IPS DF 4.7 (cell line): Measurements from ENCODE around the gene ROR2.

ENCODE experiments used
- DNase-seq: peaks from one replicate; pipeline ENCODE4 v3.0.0-alpha.2; 2013; ENCODE audit warnings: low spot score; ENCODE audit errors: extremely low read depth

The ROR2 gene

DNA sequence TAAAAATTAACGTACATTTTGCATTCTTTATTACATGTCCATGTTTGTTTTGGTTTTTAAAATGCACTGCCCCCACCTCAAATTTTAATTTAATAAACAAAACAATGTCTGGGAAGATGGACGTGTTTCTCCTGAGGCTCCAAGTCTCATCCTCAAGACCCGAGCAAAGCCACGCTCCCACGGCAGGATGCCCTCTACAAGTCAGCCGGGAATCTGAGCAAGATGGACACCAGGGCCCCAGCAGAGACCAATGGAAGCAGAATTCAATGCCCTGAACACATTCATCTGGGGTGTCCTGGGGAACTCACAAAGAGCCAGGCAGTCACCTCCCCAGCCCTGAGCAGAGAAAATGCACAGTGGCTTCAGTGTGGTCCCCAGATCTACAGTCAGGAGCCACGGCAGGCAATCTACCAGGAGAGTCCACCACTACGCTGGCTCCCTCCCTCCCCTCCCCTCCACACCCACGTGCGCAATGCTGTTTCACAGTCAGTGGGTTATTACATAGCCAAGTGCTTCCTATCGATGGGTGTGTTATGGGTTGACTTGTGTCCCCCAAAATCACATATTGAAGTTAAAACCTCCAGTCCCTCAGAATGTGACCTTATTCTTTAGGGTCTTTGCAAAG lies 129.8 kb downstream of the ROR2 start:
- DNase-seq = no peak

DNA sequence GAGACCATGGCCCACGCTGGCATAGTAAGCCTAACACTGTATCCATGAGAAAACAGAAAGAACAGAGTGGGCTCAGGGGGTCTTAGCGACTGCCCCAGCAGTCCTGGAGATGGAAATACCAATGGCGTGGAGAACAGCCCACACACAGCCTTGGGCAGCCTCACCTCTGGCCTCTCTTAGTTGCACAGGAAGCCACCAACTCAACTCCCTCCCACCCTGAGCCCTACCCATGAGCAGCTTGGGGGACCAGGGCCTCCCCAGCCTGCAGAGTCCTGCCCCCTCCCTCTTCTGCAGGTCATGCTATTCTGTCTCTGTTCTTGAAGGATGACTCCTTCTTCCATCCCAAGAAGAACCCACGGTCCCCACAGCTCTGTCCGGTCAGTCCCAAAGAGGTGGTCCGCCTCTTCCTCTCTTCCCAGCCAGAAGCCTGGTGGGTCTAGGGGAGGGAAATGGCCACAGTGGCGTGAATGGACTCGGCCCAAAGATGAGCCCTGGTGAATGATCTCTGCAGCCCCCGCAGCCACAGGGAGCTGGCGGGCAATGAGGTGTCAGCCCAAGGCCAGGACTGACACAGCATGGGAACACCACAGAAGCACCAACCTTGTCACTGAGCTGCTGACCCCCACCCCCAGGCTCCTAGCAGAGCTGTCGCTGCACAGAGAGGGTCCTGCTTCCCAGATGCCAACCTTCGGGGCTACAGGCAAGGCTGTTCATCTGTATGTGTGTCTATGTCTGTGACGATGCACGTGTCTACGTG lies 131.2 kb downstream of the ROR2 start:
- no peak for DNase-seq

DNA sequence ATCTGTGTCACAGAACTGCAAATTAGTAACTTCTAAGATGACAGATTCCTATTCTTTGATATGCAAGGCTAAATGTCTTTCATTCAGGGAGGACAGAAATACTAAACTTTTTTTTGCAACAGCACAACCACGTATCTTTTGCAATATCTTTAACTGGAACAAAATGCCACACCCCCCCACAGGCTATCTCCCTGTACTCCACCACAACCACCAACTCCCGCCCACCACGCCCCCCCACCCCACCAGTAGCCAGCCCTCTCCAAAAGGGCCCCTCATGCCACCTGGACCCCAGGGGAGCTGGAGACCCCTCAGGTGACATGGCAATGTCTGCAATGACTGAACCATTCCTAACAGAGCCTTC lies 131.8 kb downstream of the ROR2 start:
- DNase-seq = no peak

DNA sequence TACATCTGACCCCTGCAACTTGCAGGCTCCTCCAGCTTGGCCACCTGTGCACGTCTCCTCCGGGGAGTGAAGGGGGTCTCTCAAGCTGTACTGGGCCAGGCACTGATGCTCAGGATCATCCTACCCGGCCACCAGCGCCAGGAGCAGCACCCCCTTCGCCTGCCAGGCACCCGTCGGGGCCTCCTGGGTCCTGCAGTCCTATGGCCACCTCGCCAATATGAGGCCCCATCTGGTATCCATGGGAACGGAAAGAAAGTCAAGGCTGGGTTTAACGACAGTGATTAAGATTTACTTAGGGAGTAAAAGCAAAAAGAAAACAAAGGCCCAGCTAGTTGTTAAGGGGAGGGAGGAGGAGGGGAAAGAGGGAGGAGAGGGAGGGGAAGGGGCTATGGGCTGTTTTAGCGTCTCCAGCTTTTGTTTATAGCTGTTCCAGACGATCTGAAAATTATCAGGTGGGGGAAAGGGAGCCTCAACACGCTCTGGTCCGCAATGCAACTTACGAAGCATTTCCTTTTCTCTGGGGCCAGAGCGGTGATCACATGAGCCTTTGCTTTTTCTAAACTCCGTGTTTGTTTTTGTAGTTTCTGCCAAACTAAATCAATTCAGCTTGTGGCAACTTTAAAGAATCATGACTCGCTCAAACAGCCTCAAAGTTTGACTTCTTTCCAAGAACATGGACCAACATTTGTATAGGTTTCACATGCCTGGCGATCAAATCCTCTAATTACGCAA lies 132.4 kb downstream of the ROR2 start:
- DNase-seq = peak; percentile 16

DNA sequence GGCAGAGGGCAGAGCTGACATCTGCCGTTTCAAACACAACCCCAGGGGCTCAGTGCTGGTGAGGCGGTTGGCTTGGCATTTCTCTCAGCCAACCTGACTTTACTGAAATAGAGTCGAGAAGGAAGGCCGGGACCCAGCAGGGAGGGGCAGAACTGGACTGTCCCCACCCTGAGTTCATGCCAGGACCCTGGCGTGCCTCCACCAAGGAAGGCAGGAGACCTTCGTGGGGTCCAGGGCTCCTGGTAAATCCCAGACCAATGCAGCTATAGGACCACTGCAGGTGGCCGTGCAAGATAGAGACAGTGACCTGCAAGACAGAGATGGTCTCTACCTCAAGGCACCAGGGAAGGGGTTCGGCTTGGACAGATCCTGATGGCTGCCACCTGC lies 132.9 kb downstream of the ROR2 start:
- DNase-seq = no peak

DNA sequence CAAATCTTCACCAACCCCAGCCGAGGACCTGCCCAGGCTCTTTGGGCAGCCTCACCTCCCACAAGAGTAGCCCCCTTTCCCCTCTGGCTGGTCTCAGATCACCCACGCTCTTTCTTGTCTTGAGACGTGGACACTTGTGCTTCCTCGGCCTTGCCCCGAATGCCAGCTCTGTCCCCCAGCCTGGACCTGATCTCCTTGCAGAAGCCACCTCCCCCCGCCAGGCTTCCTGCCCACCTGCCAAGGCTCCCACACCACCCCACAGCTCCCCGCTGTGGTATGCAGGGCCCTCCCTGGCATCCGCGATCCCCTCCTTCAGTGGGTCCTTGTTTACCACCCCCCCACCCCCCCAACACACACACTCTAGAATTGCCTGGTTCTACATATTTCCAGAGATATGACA lies 133.7 kb downstream of the ROR2 start:
- DNase-seq = no peak

DNA sequence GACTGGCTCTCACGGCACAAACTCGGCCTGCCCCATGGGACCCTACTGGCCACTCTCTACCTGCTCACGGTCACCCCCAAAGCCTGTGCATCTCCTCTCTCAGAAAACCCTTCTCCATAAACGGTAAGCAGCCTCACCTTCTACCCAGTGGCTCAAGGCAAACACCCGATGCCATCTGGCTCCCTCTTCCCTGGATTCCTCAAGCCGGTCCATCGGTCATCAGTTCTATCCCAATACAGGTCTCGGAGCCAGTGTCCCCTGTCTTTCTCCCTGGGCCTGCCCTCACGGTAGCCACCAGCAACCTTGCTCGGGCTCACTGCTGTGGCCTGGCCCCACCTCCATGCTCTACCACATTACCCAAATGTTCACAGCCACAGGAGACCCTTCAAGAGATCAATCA lies 134.1 kb downstream of the ROR2 start:
- no peak for DNase-seq

DNA sequence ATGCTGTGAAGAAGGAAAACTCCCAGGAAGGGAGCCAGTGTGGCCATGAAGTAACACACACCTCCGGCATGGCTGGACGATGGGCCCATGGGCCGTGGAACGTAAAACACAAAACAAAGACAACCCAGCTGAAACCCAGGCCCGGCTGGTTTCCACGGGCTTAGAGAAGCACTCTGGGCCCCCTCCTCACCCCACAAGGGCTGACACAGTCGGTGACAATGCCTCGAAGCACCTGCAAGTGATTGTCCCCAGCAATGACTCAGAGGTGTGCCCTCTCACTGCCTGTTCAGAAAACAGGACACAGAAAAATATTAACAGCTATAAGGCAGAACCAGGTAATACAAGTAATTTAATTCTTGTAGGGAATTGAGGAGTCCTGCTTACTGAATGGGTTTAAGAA lies 135.3 kb downstream of the ROR2 start:
- no peak for DNase-seq

DNA sequence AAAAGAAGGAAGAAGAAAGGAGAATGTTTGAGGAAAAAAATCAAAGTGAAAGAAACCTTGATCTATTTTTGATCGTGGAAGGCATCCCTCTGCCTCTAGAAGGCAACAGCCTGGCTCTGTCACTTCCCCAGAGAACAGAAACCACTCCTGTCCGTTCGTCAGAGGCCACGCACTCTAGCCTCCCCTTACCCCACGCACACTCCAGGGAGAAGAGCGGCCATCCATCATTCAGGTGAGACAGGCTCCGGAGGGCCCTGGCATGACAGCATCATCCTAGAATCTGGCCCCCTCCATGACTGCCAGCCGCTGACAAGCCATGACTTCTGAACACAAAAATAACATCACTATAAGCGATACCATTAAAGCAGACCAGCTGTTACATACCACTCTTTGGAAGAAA lies 135.8 kb downstream of the ROR2 start:
- DNase-seq = no peak

DNA sequence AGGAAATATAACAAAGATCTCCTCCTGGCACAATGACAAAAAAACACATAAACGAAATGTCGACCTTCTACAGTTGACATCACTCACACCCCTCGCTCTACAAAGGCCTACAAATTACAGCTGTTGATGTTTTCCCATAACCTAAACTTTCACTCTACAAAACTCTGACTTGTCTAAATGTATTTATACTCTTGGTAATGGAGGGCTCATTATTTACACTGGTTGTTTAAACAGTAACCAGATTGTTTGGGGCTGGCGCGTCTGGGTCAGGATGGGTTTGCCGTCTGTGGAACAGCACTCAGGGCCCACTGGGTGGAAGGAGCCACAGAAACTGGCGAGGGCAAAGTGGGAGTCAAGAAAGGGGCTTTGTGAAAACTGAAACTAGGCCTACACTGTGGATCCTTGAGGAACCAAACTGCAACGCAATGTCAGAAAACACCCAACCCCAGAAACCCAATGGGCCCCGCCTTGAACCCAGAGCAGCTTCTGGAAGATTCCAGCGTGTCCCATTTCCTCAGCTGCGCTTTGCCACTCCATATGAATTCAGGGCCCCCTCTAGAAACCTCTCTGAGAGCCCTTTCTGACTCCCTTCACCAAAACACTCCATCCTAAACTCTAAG lies 136.7 kb downstream of the ROR2 start:
- no peak for DNase-seq

DNA sequence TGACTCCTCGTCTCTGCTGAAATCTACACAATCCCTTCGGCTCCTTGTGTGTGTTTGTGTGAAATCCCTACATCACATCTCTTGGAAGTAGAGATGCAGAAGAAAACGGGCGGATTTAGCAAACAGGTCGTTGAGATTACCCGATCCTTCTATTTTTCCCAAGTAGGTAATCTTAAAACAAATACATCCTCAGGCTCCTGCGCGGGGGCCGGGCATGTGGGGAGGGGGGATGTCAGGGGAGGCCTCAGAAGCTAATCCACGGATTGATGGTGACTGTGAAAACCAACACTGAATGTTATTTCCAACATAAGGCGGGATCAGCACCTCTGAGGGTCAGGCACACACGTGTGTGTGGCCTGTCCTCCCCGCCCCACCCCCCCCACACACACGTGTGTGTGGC lies 137.8 kb downstream of the ROR2 start:
- no peak for DNase-seq

DNA sequence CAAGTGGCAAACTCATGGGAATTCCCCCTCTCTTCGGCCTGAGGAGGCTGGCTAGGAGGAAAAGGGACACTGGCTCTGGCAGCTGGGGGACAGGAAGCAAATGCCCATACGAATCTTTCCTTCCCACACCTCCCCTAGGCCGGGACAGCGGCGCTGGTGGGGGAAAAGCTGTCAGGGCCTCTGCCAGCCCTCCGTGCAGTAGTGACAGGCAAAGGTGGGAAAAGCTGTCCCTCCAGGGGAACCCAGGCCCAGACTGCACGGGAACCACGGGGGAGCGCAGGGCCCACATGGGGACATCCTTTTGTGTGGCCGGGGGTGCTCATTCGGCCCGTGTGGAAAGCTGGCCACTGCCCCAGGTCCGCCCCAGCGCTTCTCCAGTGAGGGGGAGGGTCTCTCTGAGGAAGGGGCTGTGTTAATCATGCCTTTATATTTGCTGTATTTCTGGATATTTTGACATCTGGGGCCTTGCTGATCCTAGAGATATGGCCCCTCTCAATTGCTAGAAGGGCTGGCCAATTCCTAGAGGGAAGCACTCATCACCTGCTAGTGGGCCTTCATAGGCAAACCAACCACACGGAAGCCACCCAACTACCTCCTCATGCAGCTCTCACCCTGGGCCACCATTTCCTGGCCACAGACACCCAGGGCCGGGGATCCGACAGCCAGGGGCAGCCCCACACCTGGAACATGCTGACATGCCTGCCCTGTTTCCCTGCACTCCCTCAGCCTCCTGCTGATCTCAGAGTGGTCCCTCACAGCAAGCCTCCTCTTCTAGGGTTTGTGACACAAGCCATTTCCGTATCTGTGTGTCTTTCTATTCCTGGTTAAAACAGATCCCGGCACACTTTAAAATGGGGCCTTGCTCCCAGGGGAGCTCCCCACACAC lies 138.8 kb downstream of the ROR2 start:
- no peak for DNase-seq

DNA sequence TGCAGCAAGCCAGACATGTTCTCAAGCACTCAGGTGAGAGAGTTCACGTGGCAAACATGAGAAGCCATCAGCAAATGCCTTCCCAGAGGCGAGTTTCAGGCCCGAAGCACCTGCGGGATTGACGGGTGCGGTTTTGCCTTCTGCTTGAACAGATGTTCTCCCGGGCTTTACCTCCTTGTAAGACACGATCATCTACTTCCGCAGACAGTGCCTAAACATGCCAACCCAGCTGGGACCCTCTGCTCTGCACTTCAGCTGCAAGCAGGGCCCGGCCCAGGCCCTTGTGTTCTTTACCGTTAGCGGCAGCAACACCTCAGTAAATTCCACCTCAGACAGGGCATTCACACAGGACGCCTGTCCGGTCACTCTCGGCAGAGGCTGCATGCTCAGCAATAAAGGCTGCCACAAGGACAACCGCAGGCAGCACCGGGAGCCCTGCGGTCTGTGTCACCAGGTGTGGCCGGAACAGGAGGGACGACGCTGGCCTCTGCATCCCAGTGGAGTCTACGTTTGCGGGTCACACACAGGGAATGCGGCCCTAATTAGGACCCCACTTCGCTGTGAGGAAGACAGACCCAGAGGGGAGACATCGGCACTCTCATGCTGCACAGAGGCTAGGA lies 139.6 kb downstream of the ROR2 start:
- DNase-seq = no peak

DNA sequence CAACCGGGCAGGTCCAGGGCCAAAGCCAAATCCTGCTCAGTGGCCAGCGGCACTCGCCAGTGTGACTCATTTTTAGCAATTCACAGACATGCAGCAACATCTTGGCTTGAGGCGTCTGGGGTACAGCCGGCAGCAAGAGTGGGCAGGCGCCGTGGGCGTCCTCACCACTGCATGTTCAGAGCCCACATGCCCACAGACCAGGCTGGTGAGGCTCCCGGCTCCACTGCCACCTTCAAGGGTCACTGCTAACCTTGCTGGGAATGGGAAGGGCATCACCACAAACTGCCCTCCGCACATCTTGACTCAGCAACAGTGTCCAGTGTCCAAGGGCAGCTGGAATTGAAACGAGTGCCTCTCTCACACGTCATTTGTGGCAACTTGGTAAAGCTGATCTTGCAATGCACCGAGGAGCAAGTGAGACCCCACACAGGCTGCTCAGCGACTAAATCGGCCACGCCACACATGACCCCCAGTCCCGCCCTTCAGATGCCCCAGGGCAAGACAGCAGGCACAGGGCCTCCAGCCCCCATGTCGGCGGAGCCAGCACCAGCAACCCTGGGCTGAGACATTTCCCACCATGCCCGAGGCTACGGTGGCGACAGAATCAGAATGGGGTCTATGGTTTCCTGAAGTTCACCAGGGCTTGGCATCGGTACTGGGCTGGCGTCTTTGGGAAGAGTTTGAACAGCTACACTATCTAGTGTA lies 140.3 kb downstream of the ROR2 start:
- no peak for DNase-seq

DNA sequence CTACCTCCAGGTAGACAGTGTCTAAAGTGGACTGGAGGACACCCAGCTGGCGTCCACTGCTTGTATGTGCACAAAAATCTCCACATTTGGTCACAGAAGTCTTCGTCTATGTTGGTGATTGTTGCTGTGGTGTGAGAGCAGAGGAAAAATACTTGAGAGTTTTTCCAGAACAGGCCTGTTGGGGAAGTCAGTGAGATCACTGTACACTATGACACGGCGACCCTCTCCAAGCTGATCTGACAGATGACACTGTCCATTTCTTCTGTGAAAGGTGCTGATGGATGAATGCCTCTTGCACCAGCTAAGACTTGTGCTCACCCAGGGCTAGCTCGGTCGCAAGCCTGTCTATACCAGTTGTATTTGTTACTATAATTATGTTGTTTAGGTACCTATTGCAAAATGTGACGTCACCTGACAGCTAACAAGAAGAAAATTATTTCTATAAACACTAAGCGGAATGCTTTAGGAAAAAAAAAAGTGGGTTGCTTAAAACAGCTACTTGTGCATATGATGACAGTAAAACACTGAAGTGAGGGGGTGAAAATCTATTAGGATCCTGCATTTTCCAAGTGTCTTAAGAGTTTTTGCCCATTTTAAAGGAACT lies 142.3 kb downstream of the ROR2 start:
- DNase-seq = no peak

DNA sequence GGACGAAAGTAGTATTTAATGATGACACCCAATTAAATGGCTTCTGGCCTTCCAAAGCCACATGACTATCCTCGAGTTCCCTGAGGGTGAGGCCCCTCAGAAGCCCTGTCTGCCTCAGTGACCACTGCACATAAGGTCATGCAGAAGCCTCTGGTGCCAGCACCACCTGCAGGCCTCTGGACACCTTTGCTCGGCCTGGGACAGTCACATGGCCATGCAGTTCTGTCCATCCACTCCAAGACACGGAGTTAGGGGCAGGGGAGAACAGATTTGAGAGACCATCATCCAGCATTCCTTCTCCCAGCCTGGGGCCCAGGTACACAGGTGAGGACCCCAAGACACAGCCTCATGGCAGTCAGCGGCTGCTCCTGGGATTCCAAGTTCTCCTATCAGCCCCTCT lies 145.0 kb downstream of the ROR2 start:
- no peak for DNase-seq

DNA sequence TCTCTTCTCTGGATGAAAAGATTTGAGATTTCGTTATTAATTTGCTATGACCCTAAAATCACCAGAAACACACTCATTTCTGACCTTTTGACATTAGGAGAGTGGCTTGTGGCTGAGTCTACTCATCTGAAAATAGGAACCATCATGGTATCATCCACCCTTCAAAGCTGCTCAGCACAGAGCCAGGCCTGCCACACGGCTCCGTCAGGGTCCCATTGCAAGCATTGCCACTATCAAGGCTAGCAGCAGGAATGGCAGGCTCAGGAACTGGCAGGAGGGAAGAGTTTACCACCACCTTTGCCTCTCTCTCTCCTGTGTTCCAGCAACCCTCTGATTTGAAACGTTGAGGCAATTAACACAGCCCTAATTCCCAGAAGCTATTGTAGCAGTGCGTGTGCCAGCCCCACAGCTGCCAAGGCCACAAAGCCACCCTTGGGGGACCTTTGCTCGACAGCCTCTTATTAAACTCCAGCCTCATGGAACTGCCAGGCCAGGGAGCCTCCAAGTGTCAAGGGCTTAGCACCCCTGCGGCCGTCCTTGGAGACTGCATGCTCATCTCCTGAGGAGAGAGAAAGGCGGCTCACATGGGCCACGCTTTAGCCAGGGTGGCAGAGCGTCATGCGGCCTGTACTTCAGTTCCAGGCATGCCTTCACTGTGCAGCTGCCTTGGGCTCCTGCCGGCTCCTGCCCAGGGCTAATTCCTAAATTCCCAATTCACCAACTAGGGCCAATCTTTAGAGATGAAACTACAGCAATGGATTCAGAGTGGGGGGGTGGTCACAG lies 145.9 kb downstream of the ROR2 start:
- DNase-seq = no peak

DNA sequence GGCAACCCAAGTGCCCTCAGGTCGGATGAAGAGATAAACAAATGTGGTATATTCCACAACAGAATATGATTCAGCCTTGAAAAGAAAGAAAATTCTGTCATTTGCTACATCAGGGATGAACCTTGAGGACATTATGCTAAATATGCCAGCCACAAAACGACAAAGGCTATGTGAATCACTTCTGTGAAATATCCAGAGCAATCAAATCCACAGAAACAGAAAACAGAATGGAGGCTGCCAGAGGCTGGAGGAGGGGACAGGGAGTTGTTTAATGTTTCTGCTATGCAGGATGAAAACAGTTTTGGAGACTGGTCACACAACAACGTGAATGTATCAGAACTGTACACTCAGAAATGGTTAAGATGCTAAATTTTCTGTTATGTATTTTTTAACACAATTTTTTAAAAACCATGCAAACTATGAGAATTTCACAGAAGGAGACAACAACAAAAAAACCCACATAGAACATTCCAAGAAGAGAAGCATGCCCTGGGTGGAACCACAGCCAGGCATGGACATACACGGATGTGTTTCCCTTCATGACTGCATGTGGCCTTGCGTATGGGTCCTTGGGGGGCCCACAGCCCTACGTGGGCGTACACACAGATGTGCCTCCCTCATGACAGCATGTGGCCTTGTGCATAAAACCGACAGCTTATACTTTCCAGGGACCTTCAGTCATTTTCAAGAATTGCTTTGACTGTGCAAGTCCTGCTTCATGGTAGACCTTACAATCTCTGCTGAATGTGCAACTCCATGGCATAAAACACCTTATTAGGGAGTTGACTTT lies 146.7 kb downstream of the ROR2 start:
- no peak for DNase-seq
